ENCODE results near the gene DAB2IP. TPM values are rescaled to one million over a fixed set of nuclear protein-coding genes. Genes with fewer than 3 reads are reported as not detected.

DAB2IP gene
- total and polyA plus RNA-seq, 2 donors (not counting 1 experiment from before 2014, with no cell fraction given) = 14.6 to 16.5 TPM

DNA sequence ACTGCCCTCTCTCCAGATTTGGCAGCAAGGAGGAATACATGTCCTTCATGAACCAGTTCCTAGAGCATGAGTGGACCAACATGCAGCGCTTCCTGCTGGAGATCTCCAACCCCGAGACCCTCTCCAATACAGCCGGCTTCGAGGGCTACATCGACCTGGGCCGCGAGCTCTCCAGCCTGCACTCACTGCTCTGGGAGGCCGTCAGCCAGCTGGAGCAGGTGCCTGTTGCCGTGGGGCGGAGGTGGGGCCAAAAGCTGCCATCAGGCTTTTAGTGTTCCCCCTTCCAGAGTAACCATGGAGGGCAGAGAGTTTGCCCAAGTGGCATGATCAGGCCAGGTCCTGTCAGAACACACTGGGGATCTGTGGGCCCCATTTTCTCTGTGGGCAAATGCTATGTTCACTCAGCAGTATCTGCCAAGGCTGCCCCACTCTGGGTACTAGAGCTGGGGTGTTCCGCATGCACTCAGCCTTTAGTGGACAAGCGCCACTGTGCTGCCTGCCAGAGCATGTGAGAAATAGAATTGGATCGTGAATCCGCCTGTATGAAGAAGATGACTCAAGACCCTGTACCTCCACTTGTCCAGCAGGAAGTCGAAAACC, 117.1 kb downstream of the DAB2IP start:
- H3K4me2 ChIP-seq (ENCODE audit: extremely low read depth, insufficient read depth, low read length) = no peak overlapping the region
- no peaks in the 10 kb centered on the region for H4K20me1 ChIP-seq (ENCODE audit: control insufficient read depth, extremely low read depth, insufficient read depth, low read length)
- no peak for TF ChIP-seq EZH2 (IDR thresholded peaks at IDR 0.05; ENCODE audit: low read length, missing control alignments)
- TF ChIP-seq, protein P1, sequence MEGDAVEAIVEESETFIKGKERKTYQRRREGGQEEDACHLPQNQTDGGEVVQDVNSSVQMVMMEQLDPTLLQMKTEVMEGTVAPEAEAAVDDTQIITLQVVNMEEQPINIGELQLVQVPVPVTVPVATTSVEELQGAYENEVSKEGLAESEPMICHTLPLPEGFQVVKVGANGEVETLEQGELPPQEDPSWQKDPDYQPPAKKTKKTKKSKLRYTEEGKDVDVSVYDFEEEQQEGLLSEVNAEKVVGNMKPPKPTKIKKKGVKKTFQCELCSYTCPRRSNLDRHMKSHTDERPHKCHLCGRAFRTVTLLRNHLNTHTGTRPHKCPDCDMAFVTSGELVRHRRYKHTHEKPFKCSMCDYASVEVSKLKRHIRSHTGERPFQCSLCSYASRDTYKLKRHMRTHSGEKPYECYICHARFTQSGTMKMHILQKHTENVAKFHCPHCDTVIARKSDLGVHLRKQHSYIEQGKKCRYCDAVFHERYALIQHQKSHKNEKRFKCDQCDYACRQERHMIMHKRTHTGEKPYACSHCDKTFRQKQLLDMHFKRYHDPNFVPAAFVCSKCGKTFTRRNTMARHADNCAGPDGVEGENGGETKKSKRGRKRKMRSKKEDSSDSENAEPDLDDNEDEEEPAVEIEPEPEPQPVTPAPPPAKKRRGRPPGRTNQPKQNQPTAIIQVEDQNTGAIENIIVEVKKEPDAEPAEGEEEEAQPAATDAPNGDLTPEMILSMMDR (conservative IDR thresholded peaks at IDR 0.05 in 1 of 2, IDR thresholded peaks at IDR 0.05 in 1 of 2; ENCODE audit: low read depth in 1 of 2, low read length in 2 of 2) = no peak
- no peaks in the 10 kb centered on the region for H3K9me3 ChIP-seq (ENCODE audit: control insufficient read depth, insufficient read depth, low read depth, low read length)
- DNase-seq (ENCODE audit: low read depth in 2 of 2) = no peak
- peaks cover 14% of the 10 kb centered on the region for H3K36me3 ChIP-seq (ENCODE audit: control insufficient read depth, insufficient read depth, low read length)
- H3K4me3 ChIP-seq (replicated peaks in 1 of 4; ENCODE audit: control extremely low read depth in 1 of 4, insufficient read depth in 1 of 4, low read depth in 3 of 4, low read length in 4 of 4) = no peak overlapping the region
- peaks cover 20% of the 10 kb centered on the region for H3K4me1 ChIP-seq (ENCODE audit: control insufficient read depth, extremely low read depth, insufficient read depth, low read length)
- H2AFZ ChIP-seq (ENCODE audit: low read length) = no peak overlapping the region
- no peak overlapping the region for H3K27ac ChIP-seq (ENCODE audit: insufficient read depth, low read length)
- no peaks in the 10 kb centered on the region for H3K27me3 ChIP-seq (ENCODE audit: control insufficient read depth, insufficient read depth, low read length)
- no peaks in the 10 kb centered on the region for H3K79me2 ChIP-seq (ENCODE audit: control insufficient read depth, insufficient read depth, low read length)
- H3K9ac ChIP-seq (ENCODE audit: insufficient read depth, low read length) = no peak overlapping the region

DNA sequence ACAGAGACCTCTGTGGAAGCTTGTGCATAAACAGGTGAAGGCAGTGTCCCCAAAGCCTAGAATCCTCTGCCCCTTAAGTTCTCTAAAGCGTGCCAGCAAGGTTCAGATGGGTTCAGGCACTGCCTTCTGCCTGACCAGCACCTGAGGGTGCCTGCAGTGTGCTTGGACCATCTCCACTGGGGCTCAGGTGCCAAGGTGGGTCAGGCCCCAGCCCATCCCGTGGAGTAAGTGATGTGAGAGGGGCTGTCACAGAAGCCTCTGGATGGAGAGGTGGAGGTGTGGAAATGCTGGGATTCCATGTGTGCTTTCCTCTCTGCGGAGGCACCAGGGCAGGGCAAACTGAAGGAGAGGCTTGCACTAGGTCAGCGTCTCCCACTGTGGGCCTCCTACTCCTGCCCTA, 118.5 kb downstream of the DAB2IP start:
- Histone ChIP-seq H3K36me3 (ENCODE audit: control insufficient read depth, insufficient read depth, low read length) (peaks cover 14% of the 10 kb centered on the region), H3K9ac (ENCODE audit: insufficient read depth, low read length) (no peak overlapping the region), H3K4me2 (ENCODE audit: extremely low read depth, insufficient read depth, low read length) (no peak overlapping the region), H3K4me3 (replicated peaks in 1 of 4; ENCODE audit: control extremely low read depth in 1 of 4, insufficient read depth in 1 of 4, low read depth in 3 of 4, low read length in 4 of 4) (no peak overlapping the region), H2AFZ (ENCODE audit: low read length) (no peak overlapping the region), H3K4me1 (ENCODE audit: control insufficient read depth, extremely low read depth, insufficient read depth, low read length) (peaks cover 15% of the 10 kb centered on the region), H3K79me2 (ENCODE audit: control insufficient read depth, insufficient read depth, low read length) (no peaks in the 10 kb centered on the region), H3K27me3 (ENCODE audit: control insufficient read depth, insufficient read depth, low read length) (no peaks in the 10 kb centered on the region), H3K9me3 (ENCODE audit: control insufficient read depth, insufficient read depth, low read depth, low read length) (no peaks in the 10 kb centered on the region), H4K20me1 (ENCODE audit: control insufficient read depth, extremely low read depth, insufficient read depth, low read length) (no peaks in the 10 kb centered on the region), H3K27ac (ENCODE audit: insufficient read depth, low read length) (no peak overlapping the region)
- no peak for DNase-seq (ENCODE audit: low read depth in 2 of 2)
- TF ChIP-seq, protein P1 (conservative IDR thresholded peaks at IDR 0.05 in 1 of 2, IDR thresholded peaks at IDR 0.05 in 1 of 2; ENCODE audit: low read depth in 1 of 2, low read length in 2 of 2) = no peak

DNA sequence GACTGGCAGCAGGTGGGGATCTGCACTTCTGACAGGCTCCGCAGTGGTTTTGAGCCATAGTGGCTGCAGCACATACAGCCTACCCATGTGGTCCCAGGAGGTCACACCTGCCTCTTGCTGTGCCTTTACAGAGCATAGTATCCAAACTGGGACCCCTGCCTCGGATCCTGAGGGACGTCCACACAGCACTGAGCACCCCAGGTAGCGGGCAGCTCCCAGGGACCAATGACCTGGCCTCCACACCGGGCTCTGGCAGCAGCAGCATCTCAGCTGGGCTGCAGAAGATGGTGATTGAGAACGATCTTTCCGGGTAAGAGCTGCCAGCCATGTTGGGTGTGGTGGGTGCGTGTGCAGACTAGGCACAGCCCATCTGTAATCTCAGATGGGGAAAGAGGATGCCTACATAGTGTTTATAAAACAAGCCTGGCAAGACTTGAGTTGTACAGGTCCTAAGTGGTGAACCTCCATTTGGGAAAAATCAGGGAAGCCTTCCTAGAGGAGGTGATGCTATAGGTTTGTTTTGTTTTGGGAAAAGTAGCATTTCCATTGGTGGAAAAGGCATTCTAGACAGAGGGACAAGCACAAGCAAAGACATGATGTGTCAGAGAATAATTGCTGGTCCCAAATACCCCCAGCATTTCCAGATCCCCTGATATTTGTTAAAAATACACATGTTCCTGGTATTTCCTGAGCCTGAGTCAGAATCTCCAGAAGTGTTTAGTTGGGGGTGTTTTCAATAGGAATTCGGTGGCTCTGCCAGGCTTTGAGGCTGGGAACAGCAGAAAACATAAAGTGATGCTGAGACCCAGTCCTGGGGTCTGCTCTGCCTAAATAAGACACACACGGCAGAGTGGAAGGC, 119.2 kb downstream of the DAB2IP start:
- Histone ChIP-seq H3K36me3 (ENCODE audit: control insufficient read depth, insufficient read depth, low read length) (peaks cover 14% of the 10 kb centered on the region), H3K9ac (ENCODE audit: insufficient read depth, low read length) (no peak overlapping the region)

More for the DNA sequence above, 119.2 kb downstream of the DAB2IP start:
- peak; percentile 14 to 81 for DNase-seq (ENCODE audit: low read depth in 2 of 2)
- H3K9me3 ChIP-seq (ENCODE audit: control insufficient read depth, insufficient read depth, low read depth, low read length) = no peaks in the 10 kb centered on the region
- H2AFZ ChIP-seq (ENCODE audit: low read length) = no peak overlapping the region
- no peaks in the 10 kb centered on the region for H4K20me1 ChIP-seq (ENCODE audit: control insufficient read depth, extremely low read depth, insufficient read depth, low read length)
- TF ChIP-seq, protein P1 (conservative IDR thresholded peaks at IDR 0.05 in 1 of 2, IDR thresholded peaks at IDR 0.05 in 1 of 2; ENCODE audit: low read depth in 1 of 2, low read length in 2 of 2) = no peak
- no peak for TF ChIP-seq EZH2 (IDR thresholded peaks at IDR 0.05; ENCODE audit: low read length, missing control alignments)
- peak overlapping the region; percentile 6 for H3K4me2 ChIP-seq (ENCODE audit: extremely low read depth, insufficient read depth, low read length)
- H3K4me1 ChIP-seq (ENCODE audit: control insufficient read depth, extremely low read depth, insufficient read depth, low read length) = peaks cover 12% of the 10 kb centered on the region
- no peaks in the 10 kb centered on the region for H3K27me3 ChIP-seq (ENCODE audit: control insufficient read depth, insufficient read depth, low read length)
- no peaks in the 10 kb centered on the region for H3K79me2 ChIP-seq (ENCODE audit: control insufficient read depth, insufficient read depth, low read length)
- H3K4me3 ChIP-seq (replicated peaks in 1 of 4; ENCODE audit: control extremely low read depth in 1 of 4, insufficient read depth in 1 of 4, low read depth in 3 of 4, low read length in 4 of 4) = no peak overlapping the region
- peak overlapping the region; percentile 22 for H3K27ac ChIP-seq (ENCODE audit: insufficient read depth, low read length)
